Fibroblast of peridontal ligament (primary cell): ENCODE measurements around the gene MYADM.

Experiments
- DNase-seq: peaks from one replicate; pipeline ENCODE4 v3.0.0-alpha.2; 2010; ENCODE audit errors: extremely low read depth

MYADM gene

GRCh38 chr19:53885036-53885435, 17.4 kb downstream of the MYADM start:
- DNase-seq, result no peak

- no peak for DNase-seq
Measured at GRCh38 chr19:53892301-53892980, 24.8 kb downstream of the MYADM start.

GRCh38 chr19:53892981-53893325, 25.3 kb downstream of the MYADM start:
- DNase-seq, result no peak

- no peak for DNase-seq
Measured at GRCh38 chr19:53894707-53895106, 27.0 kb downstream of the MYADM start.

GRCh38 chr19:53896682-53897081, 29.0 kb downstream of the MYADM start:
- DNase-seq, result no peak

GRCh38 chr19:53897459-53897858, 29.8 kb downstream of the MYADM start:
- DNase-seq, result no peak

- DNase-seq, result no peak
Measured at GRCh38 chr19:53898166-53898565, 30.5 kb downstream of the MYADM start.

GRCh38 chr19:53898636-53899341, 31.1 kb downstream of the MYADM start:
- DNase-seq, result no peak

GRCh38 chr19:53900191-53900860, 32.6 kb downstream of the MYADM start:
- DNase-seq, result no peak

GRCh38 chr19:53903055-53903680, 35.5 kb downstream of the MYADM start:
- peak; percentile 41 for DNase-seq

GRCh38 chr19:53904909-53905308, 37.2 kb downstream of the MYADM start:
- no peak for DNase-seq

- DNase-seq, result no peak
Measured at GRCh38 chr19:53905787-53906186, 38.1 kb downstream of the MYADM start.

GRCh38 chr19:53906211-53907192, 38.8 kb downstream of the MYADM start:
- no peak for DNase-seq

- no peak for DNase-seq
Measured at GRCh38 chr19:53907193-53907581, 39.5 kb downstream of the MYADM start.

- DNase-seq, result no peak
Measured at GRCh38 chr19:53907690-53908089, 40.0 kb downstream of the MYADM start.

- peak; percentile 16 for DNase-seq
Measured at GRCh38 chr19:53908106-53908934, 40.6 kb downstream of the MYADM start.

- no peak for DNase-seq
Measured at GRCh38 chr19:53908935-53909415, 41.3 kb downstream of the MYADM start, which contains the start of gene CACNG7. CACNG7 (plus strand) TSS chr19:53909278; CDS start chr19:53912832, 3,554 bp downstream.

- no peak for DNase-seq
Measured at GRCh38 chr19:53909471-53910169, 41.9 kb downstream of the MYADM start.

GRCh38 chr19:53910170-53910518, 42.5 kb downstream of the MYADM start:
- no peak for DNase-seq

GRCh38 chr19:53912653-53913052, 45.0 kb downstream of the MYADM start:
- DNase-seq, result no peak
